OCI-LY1 (cell line): ENCODE measurements around the gene R3HCC1L.

Source experiments
- EZH2 ChIP-seq: fragments of 200-600 bp; sonication (generic), shearing (Covaris generic); IDR thresholded peaks from 2 replicates; pipeline ENCODE4 v1.8.0; 2017; ENCODE audit warnings: borderline replicate concordance, mixed run types, mild to moderate bottlenecking, antibody characterized with exemption, low read length, moderate library complexity, mixed read lengths
- TF ChIP-seq, protein P1 (sequence below): fragments of 200-600 bp; sonication (generic), shearing (Covaris generic); IDR thresholded peaks from 2 replicates; pipeline ENCODE4 v1.5.1; 2017; ENCODE audit warnings: mild to moderate bottlenecking, antibody characterized with exemption, low read length, moderate library complexity, mixed read lengths

DNA sequence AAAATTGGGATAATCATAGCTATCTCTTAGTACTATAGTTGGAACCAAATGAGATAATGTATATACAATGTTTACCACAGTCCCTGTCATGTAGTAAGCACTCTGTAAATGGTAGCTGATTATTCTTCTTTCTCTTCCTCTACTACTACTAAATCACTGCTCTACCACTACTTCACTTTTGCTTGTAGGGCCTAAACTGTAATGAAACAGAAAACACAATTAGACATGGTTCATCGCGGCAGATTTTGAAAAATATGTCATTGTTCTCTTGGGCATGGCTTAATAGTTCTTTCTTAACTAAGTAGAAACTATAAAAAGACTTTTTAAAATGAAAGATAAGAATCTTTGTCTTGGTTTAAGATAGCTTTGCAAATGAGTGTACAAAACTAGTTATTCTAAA lies 34.9 kb downstream of the R3HCC1L start:
- TF ChIP-seq, protein P1, sequence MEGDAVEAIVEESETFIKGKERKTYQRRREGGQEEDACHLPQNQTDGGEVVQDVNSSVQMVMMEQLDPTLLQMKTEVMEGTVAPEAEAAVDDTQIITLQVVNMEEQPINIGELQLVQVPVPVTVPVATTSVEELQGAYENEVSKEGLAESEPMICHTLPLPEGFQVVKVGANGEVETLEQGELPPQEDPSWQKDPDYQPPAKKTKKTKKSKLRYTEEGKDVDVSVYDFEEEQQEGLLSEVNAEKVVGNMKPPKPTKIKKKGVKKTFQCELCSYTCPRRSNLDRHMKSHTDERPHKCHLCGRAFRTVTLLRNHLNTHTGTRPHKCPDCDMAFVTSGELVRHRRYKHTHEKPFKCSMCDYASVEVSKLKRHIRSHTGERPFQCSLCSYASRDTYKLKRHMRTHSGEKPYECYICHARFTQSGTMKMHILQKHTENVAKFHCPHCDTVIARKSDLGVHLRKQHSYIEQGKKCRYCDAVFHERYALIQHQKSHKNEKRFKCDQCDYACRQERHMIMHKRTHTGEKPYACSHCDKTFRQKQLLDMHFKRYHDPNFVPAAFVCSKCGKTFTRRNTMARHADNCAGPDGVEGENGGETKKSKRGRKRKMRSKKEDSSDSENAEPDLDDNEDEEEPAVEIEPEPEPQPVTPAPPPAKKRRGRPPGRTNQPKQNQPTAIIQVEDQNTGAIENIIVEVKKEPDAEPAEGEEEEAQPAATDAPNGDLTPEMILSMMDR = no peak
- TF ChIP-seq EZH2 = no peak
